ENCODE measurements around the gene CEP76. TPM values are rescaled to one million over a fixed set of nuclear protein-coding genes. Genes with fewer than 3 reads are reported as not detected.

CEP76 gene
- total RNA-seq, 1 donor from 2014 or later, result 8.6 TPM

- Histone ChIP-seq H3K27ac (peak overlapping the region; percentile 63), H3K4me1 (no peaks in the 10 kb centered on the region), H3K4me3 (peak overlapping the region; percentile 17 to 20), H3K9me3 (no peaks in the 10 kb centered on the region), H3K27me3 (no peaks in the 10 kb centered on the region), H3K36me3 (peaks cover 0 to 17% of the 10 kb centered on the region in 2 donors)
- DNase-seq (ENCODE audit: extremely low spot score in 2 of 2), result no peak
- TF ChIP-seq POLR2A (IDR thresholded peaks at IDR 0.05) (peak in 1 of 2 donors; percentile 36), POLR2AphosphoS5 (IDR thresholded peaks at IDR 0.05; ENCODE audit: insufficient read depth in 1 of 2, low read depth in 1 of 2) (peak; percentile 46 to 48), CTCF (IDR thresholded peaks at IDR 0.05) (no peak)
- intact Hi-C loops (cut with DNase I), result no loop called here
Observed at GRCh38 chr18:12679183-12679786, 23.2 kb downstream of the CEP76 start.

GRCh38 chr18:12668041-12668440 lies 34.5 kb downstream of the CEP76 start:
- no peak for DNase-seq (ENCODE audit: extremely low spot score in 2 of 2)
- intact Hi-C loops (cut with DNase I), result no loop called here
- Histone ChIP-seq H3K27me3 (no peaks in the 10 kb centered on the region), H3K36me3 (peaks cover 0 to 14% of the 10 kb centered on the region in 2 donors), H3K4me3 (no peak overlapping the region), H3K4me1 (no peaks in the 10 kb centered on the region), H3K9me3 (no peaks in the 10 kb centered on the region), H3K27ac (no peak overlapping the region)
- no peak for TF ChIP-seq POLR2A (IDR thresholded peaks at IDR 0.05)
- no peak for TF ChIP-seq POLR2AphosphoS5 (IDR thresholded peaks at IDR 0.05; ENCODE audit: insufficient read depth in 1 of 2, low read depth in 1 of 2)
- TF ChIP-seq CTCF (IDR thresholded peaks at IDR 0.05), result no peak

GRCh38 chr18:12659904-12660605 lies 42.5 kb downstream of the CEP76 start:
- H3K36me3 ChIP-seq, result no peaks in the 10 kb centered on the region
- no peak for DNase-seq (ENCODE audit: extremely low spot score in 2 of 2)
- no peak overlapping the region for H3K4me3 ChIP-seq
- no peaks in the 10 kb centered on the region for H3K27me3 ChIP-seq
- H3K27ac ChIP-seq, result peak overlapping the region; percentile 1
- H3K4me1 ChIP-seq, result peaks cover 23% of the 10 kb centered on the region
- no peaks in the 10 kb centered on the region for H3K9me3 ChIP-seq
- TF ChIP-seq POLR2A (IDR thresholded peaks at IDR 0.05) (no peak), CTCF (IDR thresholded peaks at IDR 0.05) (peak; percentile 74 to 92 (median 83)), POLR2AphosphoS5 (IDR thresholded peaks at IDR 0.05; ENCODE audit: insufficient read depth in 1 of 2, low read depth in 1 of 2) (peak in 1 of 2 donors; percentile 73)
- intact Hi-C loops (cut with DNase I), result loop anchor here (5.0 kb wide), 3 partner anchors 253 to 353 kb away; partner anchors contain the start of genes PRELID3A and TUBB6

- Histone ChIP-seq H3K27me3 (no peaks in the 10 kb centered on the region), H3K27ac (peak overlapping the region; percentile 94), H3K4me1 (peaks cover 23% of the 10 kb centered on the region), H3K36me3 (no peaks in the 10 kb centered on the region), H3K4me3 (peak overlapping the region; percentile 88 to 93), H3K9me3 (no peaks in the 10 kb centered on the region)
- intact Hi-C loops (cut with DNase I), result loop anchor here (5.0 kb wide), 3 partner anchors 251 to 351 kb away; partner anchors contain the start of genes PRELID3A and TUBB6
- TF ChIP-seq CTCF (IDR thresholded peaks at IDR 0.05) (no peak), POLR2A (IDR thresholded peaks at IDR 0.05) (no peak), POLR2AphosphoS5 (IDR thresholded peaks at IDR 0.05; ENCODE audit: insufficient read depth in 1 of 2, low read depth in 1 of 2) (no peak)
- DNase-seq (ENCODE audit: extremely low spot score in 2 of 2), result no peak
Observed at GRCh38 chr18:12658426-12659138, 43.9 kb downstream of the CEP76 start.

Measured in vagina (tissue), 2 donors.